GM23248 (cell line): ENCODE results near the gene PPFIA4. TPM values are rescaled to one million over a fixed set of nuclear protein-coding genes. Genes with fewer than 3 reads are reported as not detected.

ENCODE experiments used
- DNase-seq: peaks from one replicate; pipeline ENCODE4 v3.0.0-alpha.2; 2015
- H2AFZ ChIP-seq: fragments of 200-600 bp; sonication (generic); 2 replicates; pipeline ENCODE4 v1.6.1; 2016; ENCODE audit warnings: antibody characterized with exemption
- H3F3A ChIP-seq: fragments of 200-600 bp; sonication (generic); 2 replicates; pipeline ENCODE4 v1.6.1; 2016; ENCODE audit warnings: mild to moderate bottlenecking, antibody characterized with exemption, mixed run types; ENCODE audit not compliant: insufficient read depth
- H3K27ac ChIP-seq: fragments of 200-600 bp; sonication (generic); 2 replicates; pipeline ENCODE4 v1.5.1; 2016; ENCODE audit warnings: mild to moderate bottlenecking
- H3K27me3 ChIP-seq: fragments of 200-600 bp; sonication (generic); replicated peaks from 2 replicates; pipeline ENCODE4 v1.6.1; 2016; ENCODE audit warnings: mild to moderate bottlenecking; ENCODE audit not compliant: insufficient read depth
- H3K36me3 ChIP-seq: fragments of 200-600 bp; sonication (generic); 2 replicates; pipeline ENCODE4 v1.6.1; 2016; ENCODE audit warnings: low read depth, mild to moderate bottlenecking
- H3K4me1 ChIP-seq: fragments of 200-600 bp; sonication (generic); 2 replicates; pipeline ENCODE4 v1.6.1; 2016; ENCODE audit warnings: mild to moderate bottlenecking; ENCODE audit not compliant: insufficient read depth
- H3K4me2 ChIP-seq: fragments of 200-600 bp; sonication (generic); one replicate; pipeline ENCODE4 v1.6.1; 2016; ENCODE audit warnings: mild to moderate bottlenecking; ENCODE audit not compliant: unreplicated experiment
- H3K4me3 ChIP-seq: fragments of 200-600 bp; sonication (generic); 2 replicates; pipeline ENCODE4 v1.5.1; 2016; ENCODE audit warnings: mild to moderate bottlenecking
- H3K79me2 ChIP-seq: fragments of 200-600 bp; sonication (generic); 2 replicates; pipeline ENCODE4 v1.6.1; 2016; ENCODE audit warnings: mild to moderate bottlenecking; ENCODE audit not compliant: insufficient read depth
- H3K9ac ChIP-seq: fragments of 200-600 bp; sonication (generic); 2 replicates; pipeline ENCODE4 v1.6.1; 2016; ENCODE audit warnings: mild to moderate bottlenecking
- H3K9me2 ChIP-seq: fragments of 200-600 bp; sonication (generic); 2 replicates; pipeline ENCODE4 v1.6.1; 2016; ENCODE audit warnings: mixed run types, mild to moderate bottlenecking, moderate library complexity; ENCODE audit not compliant: insufficient read depth
- H3K9me3 ChIP-seq: fragments of 200-600 bp; sonication (generic); one replicate; pipeline ENCODE4 v1.6.1; 2017; ENCODE audit warnings: low read depth
- H4K20me1 ChIP-seq: fragments of 200-600 bp; sonication (generic); 2 replicates; pipeline ENCODE4 v1.6.0; 2016; ENCODE audit not compliant: insufficient read depth
- EZH2 ChIP-seq: fragments of 200-600 bp; sonication (generic); IDR thresholded peaks from 2 replicates; pipeline ENCODE4 v1.6.1; 2018; ENCODE audit warnings: antibody characterized with exemption, mild to moderate bottlenecking; ENCODE audit not compliant: insufficient read depth, poor library complexity, severe bottlenecking
- EZH2phosphoT487 ChIP-seq: fragments of 200-600 bp; sonication (generic); IDR thresholded peaks from 2 replicates; pipeline ENCODE4 v1.6.1; 2018; ENCODE audit warnings: antibody characterized with exemption, moderate library complexity, mild to moderate bottlenecking, low read depth; ENCODE audit not compliant: insufficient read depth
- WGBS, 2 experiments: methylation state at CpG; one replicate each; pipeline ENCODE4 v1.1.6; 2015 to 2017; ENCODE audit warnings: low lambda C conversion rate in 2 of 2, low coverage in 1 of 2; ENCODE audit errors: missing lambda C conversion rate in 2 of 2; 5-methylcytosine and 5-hydroxymethylcytosine counted together
- in situ Hi-C: fragments of 300-500 bp; cut with MboI; formaldehyde crosslinking; loops from 2 replicates; pipeline ENCODE4 v1.15.0; 2020
- polyA plus RNA-seq: library from polyadenylated mRNA; unstranded; fragments of >200 nt; fragmentation: Nextera tagmentation; extraction: Ambion mirVana; gene quantifications from 2 replicates; pipeline ENCODE4 v1.2.1, GENCODE V29; 2016
- total RNA-seq: library from RNA; depleted of rRNA; stranded (reverse); fragments of >200 nt; shearing (Covaris generic); gene quantifications from 2 replicates; pipeline ENCODE4 v1.2.3, GENCODE V29; 2014

Gene PPFIA4
- total and polyA plus RNA-seq, 2 experiments from 2014 or later, result 4.9 to 13.6 TPM

GRCh38 chr1:203086992-203087763 lies 60.9 kb downstream of the PPFIA4 start:
- no peaks in the 10 kb centered on the region for H4K20me1 ChIP-seq
- TF ChIP-seq EZH2 (no peak), EZH2phosphoT487 (no peak)
- no peak overlapping the region for H3K9ac ChIP-seq
- no peaks in the 10 kb centered on the region for H3K79me2 ChIP-seq
- DNase-seq, result no peak
- H3K36me3 ChIP-seq, result no peaks in the 10 kb centered on the region
- no peak overlapping the region for H2AFZ ChIP-seq
- in situ Hi-C loops, result no loop called here
- no peaks in the 10 kb centered on the region for H3K27me3 ChIP-seq
- H3K27ac ChIP-seq, result no peak overlapping the region
- no peaks in the 10 kb centered on the region for H3F3A ChIP-seq
- WGBS, 2 experiments, result 76 to 81% methylated on average over 11 of the region's 11 CpGs
- no peak overlapping the region for H3K4me3 ChIP-seq
- H3K9me3 ChIP-seq, result no peaks in the 10 kb centered on the region
- H3K9me2 ChIP-seq, result no peaks in the 10 kb centered on the region
- no peak overlapping the region for H3K4me2 ChIP-seq
- no peaks in the 10 kb centered on the region for H3K4me1 ChIP-seq

DNA sequence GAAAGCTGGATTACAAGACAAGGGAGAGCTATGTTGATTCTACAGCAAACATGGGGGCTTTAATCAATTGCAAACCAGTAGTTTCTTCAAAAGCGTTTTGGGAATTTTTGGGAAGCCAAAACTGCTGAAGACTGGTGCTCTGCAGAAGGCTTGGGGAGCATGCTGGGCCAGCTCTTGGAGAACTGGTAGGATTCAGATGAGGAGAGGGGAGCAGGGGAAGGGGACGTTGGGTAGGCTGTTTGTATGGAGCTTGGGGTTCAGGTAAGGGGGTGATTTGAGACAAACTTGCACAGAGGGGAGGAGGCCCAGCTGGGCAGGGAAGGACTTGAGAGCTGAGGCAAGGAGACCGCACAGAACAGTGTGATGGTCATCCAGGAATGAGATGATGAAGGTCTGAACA lies 62.1 kb downstream of the PPFIA4 start:
- Histone ChIP-seq H3K9me3 (no peaks in the 10 kb centered on the region), H3K27me3 (peaks cover 8% of the 10 kb centered on the region; the same call in 1 of the 2 replicates), H3K27ac (no peak overlapping the region), H2AFZ (no peak overlapping the region), H4K20me1 (no peaks in the 10 kb centered on the region), H3F3A (no peaks in the 10 kb centered on the region), H3K4me3 (no peak overlapping the region), H3K36me3 (no peaks in the 10 kb centered on the region), H3K79me2 (no peaks in the 10 kb centered on the region), H3K4me2 (no peak overlapping the region), H3K9ac (no peak overlapping the region), H3K9me2 (no peaks in the 10 kb centered on the region), H3K4me1 (no peaks in the 10 kb centered on the region)
- DNase-seq, result no peak
- TF ChIP-seq EZH2 (no peak), EZH2phosphoT487 (no peak)
- in situ Hi-C loops, result no loop called here
- 56 to 59% methylated on average over 3 of the region's 3 CpGs for WGBS, 2 experiments

- Histone ChIP-seq H3K9me2 (no peaks in the 10 kb centered on the region), H3K4me2 (no peak overlapping the region), H3F3A (no peaks in the 10 kb centered on the region), H3K4me1 (no peaks in the 10 kb centered on the region), H3K4me3 (no peak overlapping the region), H3K79me2 (no peaks in the 10 kb centered on the region), H3K27me3 (peaks cover 8% of the 10 kb centered on the region; the same call in 1 of the 2 replicates), H3K9me3 (no peaks in the 10 kb centered on the region), H3K9ac (no peak overlapping the region), H3K36me3 (no peaks in the 10 kb centered on the region), H3K27ac (no peak overlapping the region), H4K20me1 (no peaks in the 10 kb centered on the region), H2AFZ (no peak overlapping the region)
- no peak for DNase-seq
- TF ChIP-seq EZH2phosphoT487 (no peak), EZH2 (no peak)
- in situ Hi-C loops, result no loop called here
- WGBS, 2 experiments, result 67 to 70% methylated on average over 7 of the region's 7 CpGs
Observed at GRCh38 chr1:203089001-203089650, 62.8 kb downstream of the PPFIA4 start.

DNA sequence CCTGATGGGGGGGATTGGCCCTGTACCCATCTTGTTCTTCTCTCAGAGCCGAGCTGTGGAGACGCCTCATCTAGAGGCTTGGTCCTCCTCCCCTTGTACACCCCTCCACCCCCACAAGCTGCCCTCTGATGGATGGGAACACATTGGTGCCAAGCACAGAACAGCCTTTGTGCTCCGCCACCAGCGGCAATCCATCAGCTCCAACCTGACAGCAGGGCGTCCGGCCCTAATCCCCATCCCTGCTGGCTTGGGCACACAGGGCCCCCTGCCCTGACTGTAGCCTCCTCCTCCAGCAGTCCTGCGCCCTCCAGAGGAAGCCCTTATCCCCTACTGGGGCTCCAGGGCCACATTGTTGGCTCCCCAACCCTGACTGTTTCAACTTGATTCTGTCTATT lies 63.4 kb downstream of the PPFIA4 start:
- Histone ChIP-seq H3K9ac (no peak overlapping the region), H3K9me3 (no peaks in the 10 kb centered on the region), H3K36me3 (no peaks in the 10 kb centered on the region), H3K27me3 (peaks cover 8% of the 10 kb centered on the region; the same call in 1 of the 2 replicates), H4K20me1 (no peaks in the 10 kb centered on the region), H3K4me3 (no peak overlapping the region), H3K79me2 (no peaks in the 10 kb centered on the region), H3K27ac (no peak overlapping the region), H2AFZ (no peak overlapping the region), H3K4me1 (no peaks in the 10 kb centered on the region), H3F3A (no peaks in the 10 kb centered on the region), H3K9me2 (no peaks in the 10 kb centered on the region), H3K4me2 (no peak overlapping the region)
- DNase-seq, result no peak
- TF ChIP-seq EZH2 (no peak), EZH2phosphoT487 (no peak)
- in situ Hi-C loops, result no loop called here
- 45 to 61% methylated on average over 4 to 7 of the region's 7 CpGs for WGBS, 2 experiments
